ENCODE measurements around the gene DRC7.

- no peak for TF ChIP-seq TARDBP (IDR thresholded peaks at IDR 0.05)
- no peak for TF ChIP-seq ZNF384 (IDR thresholded peaks at IDR 0.05)
- no peak for TF ChIP-seq L3MBTL2 (conservative IDR thresholded peaks at IDR 0.05)
- TF ChIP-seq SP1 (IDR thresholded peaks at IDR 0.05): no peak
Observed at GRCh38 chr16:57743458-57743857, 48.9 kb downstream of the DRC7 start.
